Kidney capillary endothelial cell (primary cell): ENCODE data around the gene MOB3C.

Experiments
- DNase-seq: peaks from one replicate; pipeline ENCODE4 v3.0.0-alpha.2; 2018; ENCODE audit warnings: low spot score

The MOB3C gene

GRCh38 chr1:46605232-46605631 is 11.4 kb downstream of the MOB3C start:
- DNase-seq = no peak

- peak; percentile 95 for DNase-seq
Measured at GRCh38 chr1:46603858-46604549, 12.6 kb downstream of the MOB3C start, which contains the start of gene MKNK1. Gene MKNK1, minus strand, starts transcription at chr1:46604268. Its CDS starts 20,941 bp downstream, at chr1:46583327.

GRCh38 chr1:46603481-46603857 is 13.1 kb downstream of the MOB3C start:
- DNase-seq = no peak

- DNase-seq = no peak
Measured at GRCh38 chr1:46601257-46602007, 15.2 kb downstream of the MOB3C start.

- no peak for DNase-seq
Measured at GRCh38 chr1:46599059-46599970, 17.3 kb downstream of the MOB3C start.

GRCh38 chr1:46596846-46597245 is 19.8 kb downstream of the MOB3C start:
- no peak for DNase-seq

GRCh38 chr1:46596036-46596435 is 20.6 kb downstream of the MOB3C start:
- DNase-seq = no peak

GRCh38 chr1:46595127-46595526 is 21.5 kb downstream of the MOB3C start:
- no peak for DNase-seq

GRCh38 chr1:46594063-46594462 is 22.5 kb downstream of the MOB3C start:
- no peak for DNase-seq

GRCh38 chr1:46592823-46593222 is 23.8 kb downstream of the MOB3C start:
- DNase-seq = no peak

- DNase-seq = no peak
Measured at GRCh38 chr1:46589529-46589928, 27.1 kb downstream of the MOB3C start.

GRCh38 chr1:46587069-46587468 is 29.5 kb downstream of the MOB3C start:
- DNase-seq = no peak

- DNase-seq = no peak
Measured at GRCh38 chr1:46585312-46585938, 31.2 kb downstream of the MOB3C start.

- DNase-seq = no peak
Measured at GRCh38 chr1:46583494-46583893, 33.1 kb downstream of the MOB3C start.

- DNase-seq = no peak
Measured at GRCh38 chr1:46582972-46583371, 33.6 kb downstream of the MOB3C start.

- DNase-seq = no peak
Measured at GRCh38 chr1:46581681-46582455, 34.7 kb downstream of the MOB3C start.

GRCh38 chr1:46580140-46580903 is 36.3 kb downstream of the MOB3C start:
- DNase-seq = no peak

GRCh38 chr1:46577671-46578070 is 38.9 kb downstream of the MOB3C start:
- no peak for DNase-seq

- DNase-seq = no peak
Measured at GRCh38 chr1:46576596-46576995, 40.0 kb downstream of the MOB3C start.

GRCh38 chr1:46575778-46576177 is 40.8 kb downstream of the MOB3C start:
- DNase-seq = no peak
